Subcutaneous abdominal adipose tissue (tissue), 5 donors: ENCODE measurements around the gene SCAPER.

ENCODE experiments used
- H3K27ac ChIP-seq: one replicate; pipeline ENCODE4 v1.7.0; 2013; ENCODE audit warnings: low read depth, mild to moderate bottlenecking, inconsistent platforms, low read length, moderate library complexity
- H3K27me3 ChIP-seq, 5 donors: one replicate each; pipeline ENCODE4 v1.7.0; 2013; ENCODE audit warnings: low read length in 5 of 5, inconsistent platforms in 1 of 5; ENCODE audit not compliant: control insufficient read depth in 5 of 5, insufficient read depth in 4 of 5
- H3K36me3 ChIP-seq, 5 donors: one replicate each; pipeline ENCODE4 v1.7.0; 2013; ENCODE audit warnings: low read length in 5 of 5; ENCODE audit not compliant: control insufficient read depth in 5 of 5, insufficient read depth in 5 of 5
- H3K4me1 ChIP-seq, 5 donors: one replicate each; pipeline ENCODE4 v1.7.0; 2013; ENCODE audit warnings: low read length in 5 of 5, mild to moderate bottlenecking in 3 of 5, moderate library complexity in 1 of 5; ENCODE audit not compliant: control insufficient read depth in 5 of 5, insufficient read depth in 5 of 5
- H3K4me3 ChIP-seq, 5 donors: one replicate each; pipeline ENCODE4 v1.7.0; 2013; ENCODE audit warnings: low read length in 5 of 5, low read depth in 1 of 5
- H3K9ac ChIP-seq, 5 donors: one replicate each; pipeline ENCODE4 v1.7.0; 2013; ENCODE audit warnings: low read length in 5 of 5, mild to moderate bottlenecking in 4 of 5, moderate library complexity in 3 of 5
- H3K9me3 ChIP-seq, 5 donors: one replicate each; pipeline ENCODE4 v1.7.0; 2013; ENCODE audit warnings: low read length in 5 of 5; ENCODE audit not compliant: control insufficient read depth in 5 of 5
- donor health status: healthy.
- donor health status: healthy.
- donor health status: healthy.
- donor health status: healthy.
- donor health status: healthy.

The SCAPER gene

GRCh38 chr15:76936671-76937070, 31.5 kb upstream of the SCAPER start:
- no peak overlapping the region for H3K4me3 ChIP-seq
- no peaks in the 10 kb centered on the region for H3K27me3 ChIP-seq
- H3K9me3 ChIP-seq: no peaks in the 10 kb centered on the region
- no peak overlapping the region for H3K27ac ChIP-seq
- peaks cover 13 to 24% (median 21%) of the 10 kb centered on the region in 5 donors for H3K36me3 ChIP-seq
- H3K4me1 ChIP-seq: peaks cover 2 to 8% (median 7%) of the 10 kb centered on the region in 5 donors
- H3K9ac ChIP-seq: no peak overlapping the region

DNA sequence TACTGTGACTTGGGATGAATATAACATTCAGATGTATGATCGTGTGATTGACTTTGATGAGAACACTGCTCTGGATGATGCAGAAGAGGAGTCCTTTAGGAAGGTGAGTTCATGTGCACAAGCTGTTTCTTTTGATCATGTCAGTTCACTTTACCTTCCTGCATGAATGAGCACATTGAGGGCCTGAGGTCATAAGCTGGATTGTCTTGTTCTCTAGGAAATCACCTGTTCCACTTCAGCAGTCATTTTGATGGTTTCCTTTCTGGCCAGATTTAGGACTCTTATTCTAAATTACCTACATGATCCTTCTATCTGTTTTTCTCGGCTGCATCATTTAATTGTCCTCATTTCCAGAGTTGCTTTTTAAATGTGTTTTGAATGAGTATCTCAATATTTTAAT, 30.5 kb upstream of the SCAPER start:
- H3K9ac ChIP-seq: no peak overlapping the region
- H3K4me1 ChIP-seq: peaks cover 2 to 14% (median 13%) of the 10 kb centered on the region in 5 donors
- H3K4me3 ChIP-seq: no peak overlapping the region
- H3K9me3 ChIP-seq: no peaks in the 10 kb centered on the region
- no peaks in the 10 kb centered on the region for H3K27me3 ChIP-seq
- peaks cover 13 to 24% (median 21%) of the 10 kb centered on the region in 5 donors for H3K36me3 ChIP-seq
- no peak overlapping the region for H3K27ac ChIP-seq

DNA sequence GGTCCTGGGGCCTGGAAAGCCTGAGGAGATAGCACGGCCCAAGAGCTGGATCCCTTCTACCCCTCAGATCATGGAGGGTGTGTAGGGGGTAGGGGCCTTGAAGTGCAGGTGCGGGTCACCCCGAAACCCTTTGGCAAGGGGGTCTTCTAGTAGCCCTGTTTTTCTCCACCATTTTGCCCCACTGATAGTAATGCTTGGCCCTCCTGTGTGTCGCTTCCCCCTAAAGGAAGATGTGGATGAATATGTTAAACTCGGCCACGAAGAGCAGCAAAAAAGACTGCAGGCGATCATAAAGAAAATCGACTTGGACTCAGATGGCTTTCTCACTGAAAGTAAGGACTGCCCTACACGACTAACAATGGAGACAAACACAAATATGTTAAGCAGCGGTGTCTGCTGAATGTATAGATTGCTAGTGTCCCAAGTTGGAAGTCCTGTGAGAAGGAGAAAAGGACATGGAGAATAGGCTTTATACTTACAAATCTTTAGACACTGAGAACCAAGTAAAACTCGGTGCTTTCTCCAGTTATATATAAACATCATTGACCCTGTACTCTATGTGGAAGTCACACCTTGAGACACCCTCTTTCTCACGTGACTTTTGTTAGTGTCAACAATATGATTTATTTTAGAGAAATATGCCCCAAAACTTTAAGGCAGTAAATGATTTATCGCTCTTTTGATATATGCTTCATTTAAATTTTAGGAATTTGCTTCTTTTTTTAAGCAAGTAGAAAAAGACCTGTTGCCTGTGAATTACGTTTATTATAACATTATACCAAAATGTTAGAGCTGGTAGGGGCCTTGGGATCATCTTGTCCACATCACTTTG, 27.2 kb upstream of the SCAPER start:
- Histone ChIP-seq H3K4me3 (peak overlapping the region; percentile 71 to 82 (median 77)), H3K27ac (no peak overlapping the region), H3K4me1 (peaks cover 2 to 15% (median 13%) of the 10 kb centered on the region in 5 donors), H3K9me3 (no peaks in the 10 kb centered on the region), H3K9ac (peak overlapping the region; percentile 51 to 91 (median 89)), H3K36me3 (peaks cover 7 to 18% (median 15%) of the 10 kb centered on the region in 5 donors), H3K27me3 (no peaks in the 10 kb centered on the region)

DNA sequence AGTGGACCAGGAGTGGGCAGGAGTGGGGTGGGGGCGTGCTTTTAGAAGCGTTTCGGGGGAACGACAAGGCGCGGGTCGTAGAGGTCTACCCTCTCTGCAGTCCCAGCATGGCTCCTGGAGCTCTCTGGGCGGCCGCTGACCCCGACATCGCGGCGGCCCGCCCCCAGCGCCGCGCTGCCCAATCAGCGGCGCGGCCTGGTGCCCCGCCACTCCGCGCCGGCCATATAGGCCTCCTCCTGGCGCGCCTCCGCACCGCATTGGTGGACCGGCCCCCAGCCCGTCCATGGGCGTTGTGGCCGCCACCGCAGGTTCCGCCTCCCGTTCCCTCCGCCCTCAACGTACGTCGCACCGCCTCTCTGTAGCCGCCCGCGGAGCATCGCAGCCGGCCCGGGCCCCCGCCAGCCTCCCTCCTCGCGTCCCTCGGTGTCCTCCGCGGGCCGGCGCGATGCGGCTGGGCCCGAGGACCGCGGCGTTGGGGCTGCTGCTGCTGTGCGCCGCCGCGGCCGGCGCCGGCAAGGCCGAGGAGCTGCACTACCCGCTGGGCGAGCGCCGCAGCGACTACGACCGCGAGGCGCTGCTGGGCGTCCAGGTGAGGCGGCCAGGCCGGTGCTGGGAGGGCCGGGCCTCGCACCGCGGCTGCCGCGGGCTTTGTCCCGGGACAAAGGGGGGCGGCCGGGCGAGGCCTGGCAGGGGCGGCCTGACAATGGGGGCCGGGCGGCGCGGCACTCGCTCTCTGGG, 26.4 kb upstream of the SCAPER start, which contains the start of gene RCN2:
Gene RCN2 (plus strand): TSS at position 353 of the 738 bp plus-strand sequence. CDS start 93 bp downstream, at position 446.
- peaks cover 3 to 15% (median 12%) of the 10 kb centered on the region in 5 donors for H3K36me3 ChIP-seq
- H3K4me3 ChIP-seq: peak within 1 kb of the TSS; percentile 73 to 89 (median 80)
- peak within 1 kb of the TSS; percentile 51 to 91 (median 89) for H3K9ac ChIP-seq
- H3K27ac ChIP-seq: peak within 1 kb of the TSS; percentile 35
- peaks cover 2 to 15% (median 13%) of the 10 kb centered on the region in 5 donors for H3K4me1 ChIP-seq
- no peaks in the 10 kb centered on the region for H3K9me3 ChIP-seq
- H3K27me3 ChIP-seq: no peaks in the 10 kb centered on the region

DNA sequence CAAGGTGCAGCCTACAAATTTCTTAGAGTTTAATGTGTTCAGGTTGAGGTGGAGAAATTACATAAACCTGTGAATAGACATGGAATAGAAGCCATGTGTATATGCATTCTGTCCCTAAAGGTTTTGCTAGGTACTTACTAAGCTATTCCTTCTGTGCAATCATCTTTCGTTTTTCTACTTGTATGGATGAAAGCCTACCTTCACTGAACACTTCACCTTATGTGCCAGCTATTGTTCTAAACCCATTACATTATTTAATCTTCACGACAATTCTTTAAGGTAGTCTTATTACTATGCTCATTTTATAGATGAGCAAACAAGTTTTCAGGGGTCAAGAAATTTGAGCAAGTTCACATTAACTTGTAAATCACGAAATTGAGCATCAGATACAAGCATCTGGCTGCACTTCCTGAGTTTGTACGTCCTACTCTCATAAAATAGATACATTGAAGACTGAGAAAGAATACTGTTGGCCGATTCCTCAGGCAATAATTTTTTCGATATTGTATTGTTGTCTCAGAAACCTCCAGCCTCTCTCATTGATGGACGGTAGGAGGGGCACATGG, 25.8 kb upstream of the SCAPER start:
- H3K27me3 ChIP-seq: no peaks in the 10 kb centered on the region
- peak overlapping the region; percentile 35 for H3K27ac ChIP-seq
- H3K9ac ChIP-seq: peak overlapping the region in 4 of 5 donors; percentile 63 to 83 (median 76)
- no peaks in the 10 kb centered on the region for H3K9me3 ChIP-seq
- H3K36me3 ChIP-seq: peaks cover 0 to 14% (median 9%) of the 10 kb centered on the region in 5 donors
- H3K4me1 ChIP-seq: peaks cover 2 to 15% (median 13%) of the 10 kb centered on the region in 5 donors
- H3K4me3 ChIP-seq: peak overlapping the region; percentile 68 to 89 (median 80)

- Histone ChIP-seq H3K9ac (no peak overlapping the region), H3K4me3 (no peak overlapping the region), H3K36me3 (peaks cover 0 to 7% (median 2%) of the 10 kb centered on the region in 5 donors), H3K27ac (no peak overlapping the region), H3K9me3 (no peaks in the 10 kb centered on the region), H3K27me3 (no peaks in the 10 kb centered on the region), H3K4me1 (peaks cover 2 to 15% (median 13%) of the 10 kb centered on the region in 5 donors)
Measured at GRCh38 chr15:76929011-76929760, 24.0 kb upstream of the SCAPER start.

GRCh38 chr15:76928201-76928600, 23.1 kb upstream of the SCAPER start:
- H3K4me1 ChIP-seq: peaks cover 2 to 15% (median 13%) of the 10 kb centered on the region in 5 donors

GRCh38 chr15:76916369-76916768, 11.2 kb upstream of the SCAPER start:
- Histone ChIP-seq H3K9me3 (no peaks in the 10 kb centered on the region), H3K27me3 (peaks cover 0 to 7% (median 2%) of the 10 kb centered on the region in 5 donors), H3K27ac (no peak overlapping the region), H3K4me3 (no peak overlapping the region), H3K36me3 (no peaks in the 10 kb centered on the region), H3K4me1 (no peaks in the 10 kb centered on the region), H3K9ac (no peak overlapping the region)

More at GRCh38 chr15:76928201-76928600, 23.1 kb upstream of the SCAPER start:
- Histone ChIP-seq H3K4me3 (no peak overlapping the region), H3K36me3 (peaks cover 0 to 3% (median 0%) of the 10 kb centered on the region in 5 donors), H3K27me3 (no peaks in the 10 kb centered on the region), H3K27ac (no peak overlapping the region), H3K9ac (no peak overlapping the region), H3K9me3 (no peaks in the 10 kb centered on the region)

DNA sequence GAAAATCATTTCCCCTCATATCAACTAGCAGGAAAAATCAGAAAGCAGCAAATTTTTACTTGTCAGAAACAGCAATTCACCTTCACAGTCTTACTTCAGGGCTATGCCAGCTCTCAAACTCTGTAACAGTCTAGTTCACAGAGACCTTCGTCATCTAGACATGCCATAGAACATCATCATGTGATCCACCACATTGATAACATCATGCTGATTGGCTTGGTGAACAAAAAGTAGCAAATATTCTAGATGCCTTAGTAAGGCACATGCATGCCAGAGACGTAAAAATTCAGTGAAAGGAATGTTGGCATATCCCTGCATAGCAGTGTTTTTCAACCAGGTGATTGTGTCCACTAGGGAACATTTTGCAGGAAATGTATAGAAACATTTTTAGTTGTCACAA, 8.6 kb upstream of the SCAPER start:
- Histone ChIP-seq H3K27ac (no peak overlapping the region), H3K4me1 (no peaks in the 10 kb centered on the region), H3K9ac (no peak overlapping the region), H3K27me3 (peaks cover 0 to 7% (median 2%) of the 10 kb centered on the region in 5 donors), H3K36me3 (no peaks in the 10 kb centered on the region), H3K4me3 (no peak overlapping the region), H3K9me3 (no peaks in the 10 kb centered on the region)
